NOMO-1 (cell line): ENCODE measurements around the gene MRPL11.
A peak's percentile ranks its signal among the peaks of the same experiment; 100 is the strongest.
"Not testable (repeated sequence)": the region's sequence is repeated elsewhere in the genome, so short reads cannot be mapped to it uniquely, and the experiment has no call there.

ENCODE experiments used
- DNase-seq, 2 experiments: peaks; one replicate each; lab custom pipeline; 2025; ENCODE audit not compliant: unreplicated experiment in 2 of 2; lab: John Stamatoyannopoulos, UW

MRPL11 gene

DNA sequence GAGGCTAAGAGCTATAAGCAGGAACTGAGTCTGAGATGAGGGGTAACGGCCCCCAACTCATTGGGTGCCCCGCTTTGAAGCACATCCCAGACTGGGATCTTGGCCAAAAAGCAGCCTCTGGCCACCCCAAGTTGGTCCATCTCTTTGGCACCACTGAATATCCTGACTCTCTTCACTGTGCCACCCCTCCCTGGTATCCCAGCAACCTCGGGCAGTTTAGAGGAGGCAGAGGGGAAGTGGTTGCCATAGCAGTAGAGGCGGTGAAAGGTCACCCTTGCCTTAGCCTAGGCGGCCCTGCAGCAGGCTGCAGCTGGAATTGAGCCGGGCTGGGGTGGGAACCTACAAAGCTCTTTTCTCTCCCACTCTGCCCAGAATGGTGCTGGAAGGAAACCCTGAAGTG, 29.1 kb upstream of the MRPL11 start:
- peak; percentile 75 to 82 for DNase-seq

DNA sequence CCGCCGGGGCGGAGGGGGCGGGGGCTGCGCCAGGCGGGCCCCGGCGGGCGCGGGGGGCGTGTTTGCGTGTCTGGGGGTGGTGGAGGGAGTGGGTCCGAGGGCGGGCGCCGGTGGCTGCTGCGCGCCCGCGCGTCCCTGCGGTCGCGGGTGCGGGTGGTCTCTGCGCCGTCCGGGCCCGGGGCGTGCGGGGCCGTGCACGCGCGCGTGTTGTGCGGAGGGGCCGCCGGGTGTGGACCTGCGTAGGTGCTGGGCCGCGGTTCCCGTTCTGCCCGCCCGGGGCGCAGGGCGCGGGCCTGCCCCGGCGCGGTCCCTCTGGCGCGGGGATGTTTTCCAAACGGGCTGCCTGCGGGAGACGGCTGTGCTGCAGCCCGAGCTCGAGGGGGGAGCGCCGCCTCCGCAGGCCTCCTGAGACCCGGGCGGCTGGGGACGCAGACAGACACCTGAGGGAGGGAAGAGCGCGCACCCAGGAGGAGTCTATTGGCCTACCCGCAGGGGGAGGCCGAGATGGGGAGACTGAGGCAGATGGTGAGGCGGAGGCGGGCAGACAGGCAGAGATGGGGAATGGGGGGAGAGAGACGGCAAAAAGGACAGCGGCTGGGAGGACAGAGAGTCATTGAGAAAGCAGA, 28.5 kb upstream of the MRPL11 start:
- peak; percentile 6 to 30 for DNase-seq

DNA sequence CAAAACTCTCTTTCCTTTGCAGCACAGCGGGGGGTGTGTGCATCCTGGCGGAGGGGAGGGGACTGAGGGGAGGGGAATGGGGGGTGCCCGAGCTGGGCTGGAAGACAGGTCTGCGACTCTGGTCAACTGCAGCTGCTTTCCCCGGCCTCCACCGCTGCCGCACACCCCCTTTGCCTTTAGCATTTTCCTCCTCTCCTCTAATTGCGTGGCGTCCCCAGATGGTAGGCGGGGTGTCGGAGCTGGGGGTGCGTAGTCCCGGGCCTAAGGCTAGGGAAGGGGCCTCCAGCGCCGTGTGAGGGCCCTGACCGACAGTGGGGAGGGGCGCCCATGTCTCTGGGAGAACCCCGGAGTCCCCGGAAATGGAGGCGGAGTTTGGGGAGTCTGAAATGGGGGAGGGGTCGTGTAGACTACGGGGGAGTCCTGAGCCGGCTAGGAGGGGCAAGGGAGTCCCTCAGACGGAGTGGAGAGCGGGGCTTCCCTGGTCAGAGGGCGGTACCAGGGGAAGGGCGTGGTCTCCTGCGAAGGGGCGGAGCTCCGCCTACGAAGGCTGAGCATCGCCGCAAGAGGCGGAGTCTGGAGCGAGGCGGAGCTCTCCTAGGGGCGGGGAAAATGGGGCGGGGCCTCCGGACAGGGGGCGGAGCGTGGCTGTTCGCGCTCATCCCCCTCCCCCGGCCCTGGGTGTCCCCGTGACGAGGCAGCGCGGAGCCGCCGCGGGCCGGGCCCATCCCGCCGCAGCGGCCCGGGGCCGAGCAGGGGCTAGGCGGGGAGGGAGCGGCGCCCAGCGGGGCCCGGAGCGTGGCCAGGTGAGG, 27.8 kb upstream of the MRPL11 start, which contains the start of gene PELI3:
Gene PELI3, plus strand, starts transcription at position 681 of the 809 bp plus-strand sequence. CDS start 1,224 bp downstream, outside the sequence.
- peak; percentile 78 to 86 for DNase-seq

DNA sequence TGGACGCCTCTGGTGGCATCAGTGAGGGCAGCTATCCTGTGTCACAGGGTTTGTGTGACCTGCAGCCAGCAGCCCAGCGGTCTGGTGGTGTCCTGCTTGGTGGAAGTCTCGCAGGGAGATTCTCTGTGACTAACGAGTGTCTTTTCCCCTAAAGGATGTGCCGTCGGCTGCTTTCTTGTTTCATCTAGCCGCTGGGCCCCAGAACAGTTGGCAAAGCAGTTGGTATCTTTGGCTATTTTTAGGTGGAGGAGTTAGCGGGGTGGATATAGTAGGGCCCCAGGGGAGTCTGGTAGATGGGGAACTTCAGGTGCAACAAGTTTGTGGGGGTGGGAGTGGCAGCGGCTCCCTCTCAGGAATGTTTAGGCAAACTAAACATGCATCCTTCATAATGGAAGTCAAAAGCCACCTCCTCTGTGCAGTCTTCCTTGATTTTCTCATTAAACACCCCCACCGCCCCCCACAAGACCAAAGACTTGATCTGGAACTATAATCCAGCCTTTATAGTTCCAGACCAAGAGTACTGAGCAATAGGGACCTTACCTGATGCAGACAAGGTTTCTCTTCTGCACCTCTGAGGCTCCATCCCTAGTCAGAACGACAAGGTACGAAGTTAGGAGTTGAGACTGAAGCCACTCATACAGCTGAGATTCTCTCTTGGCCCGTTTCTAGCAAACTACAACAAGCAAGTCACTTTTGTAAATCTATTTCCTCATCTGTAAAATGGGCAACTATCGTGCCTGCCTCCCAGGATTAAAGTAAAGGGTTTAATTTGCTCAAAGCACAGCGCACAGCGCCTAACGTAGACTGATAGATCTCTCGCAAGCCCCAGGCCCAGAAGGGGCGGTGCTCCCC, 27.0 kb upstream of the MRPL11 start:
- DNase-seq: peak; percentile 52 to 67

DNA sequence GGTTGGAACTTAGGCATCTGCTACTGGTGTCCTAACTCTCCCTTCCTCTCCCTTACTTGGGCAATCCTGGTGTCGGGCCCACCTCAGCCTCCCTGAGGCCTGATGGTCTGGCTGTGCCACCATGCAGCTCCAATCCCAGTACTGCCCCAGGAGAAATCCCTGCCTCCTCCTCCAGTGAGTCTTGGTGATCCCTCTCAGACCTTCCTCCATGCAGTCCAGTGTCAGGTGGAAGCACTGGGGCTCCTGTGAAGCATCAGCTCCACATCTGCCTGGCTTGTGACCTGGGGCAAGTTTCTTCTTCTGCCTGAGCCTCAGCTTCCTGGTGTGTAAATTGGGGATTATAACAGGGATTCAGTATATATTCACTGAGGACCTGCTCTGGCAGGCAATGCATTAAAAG, 26.3 kb upstream of the MRPL11 start:
- DNase-seq: no peak

DNA sequence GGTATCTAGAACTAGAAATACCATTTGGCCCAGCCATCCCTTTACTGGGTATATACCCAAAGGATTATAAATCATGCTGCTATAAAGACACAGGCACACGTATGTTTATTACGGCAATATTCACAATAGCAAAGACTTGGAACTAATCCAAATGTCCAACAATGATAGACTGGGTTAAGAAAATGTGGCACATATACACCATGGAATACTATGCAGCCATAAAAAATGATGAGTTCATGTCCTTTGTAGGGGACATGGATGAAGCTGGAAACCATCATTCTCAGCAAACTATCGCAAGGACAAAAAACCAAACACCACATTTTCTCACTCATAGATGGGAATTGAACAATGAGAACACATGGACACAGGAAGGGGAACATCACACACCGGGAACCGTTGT, 25.5 kb upstream of the MRPL11 start:
- not testable (repeated sequence) for DNase-seq

DNA sequence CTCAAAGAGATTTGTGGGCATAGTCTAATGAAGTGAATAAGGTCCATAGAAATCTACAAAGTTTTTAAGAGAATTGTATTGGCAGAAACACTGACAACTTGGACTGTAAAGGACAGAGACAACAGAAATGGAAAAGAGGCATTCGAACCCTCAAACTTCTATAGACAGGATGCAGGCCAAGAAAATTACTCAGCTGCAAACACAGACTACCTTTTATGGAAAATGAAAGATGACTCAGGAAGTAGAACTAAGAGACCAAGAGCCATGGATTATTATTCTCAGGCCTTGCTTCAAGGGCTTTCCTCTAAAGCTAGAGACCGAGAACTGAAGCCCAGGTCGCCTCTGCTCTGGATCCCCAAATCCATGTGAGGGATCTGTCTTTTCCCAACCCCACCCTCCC, 24.3 kb upstream of the MRPL11 start:
- no peak for DNase-seq

DNA sequence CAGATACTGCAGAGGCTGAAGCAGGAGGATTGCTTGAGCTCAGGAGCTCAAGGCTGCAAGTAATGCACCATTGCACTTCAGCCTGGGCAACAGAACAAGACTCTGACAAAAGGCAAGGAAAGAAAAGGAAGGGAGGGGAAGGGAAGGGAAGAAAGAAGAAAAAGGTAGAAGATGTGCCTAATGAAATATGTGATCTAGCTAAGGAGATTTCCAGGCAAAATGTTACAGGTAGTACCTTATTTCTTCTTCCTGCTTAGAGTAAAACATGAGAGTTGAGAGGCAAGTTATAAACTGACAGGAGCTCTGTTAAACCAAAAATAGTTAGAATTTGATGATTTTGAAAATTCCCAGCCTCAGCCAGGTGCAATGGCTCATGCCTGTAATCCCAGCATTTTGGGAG, 23.4 kb upstream of the MRPL11 start:
- DNase-seq: no peak

DNA sequence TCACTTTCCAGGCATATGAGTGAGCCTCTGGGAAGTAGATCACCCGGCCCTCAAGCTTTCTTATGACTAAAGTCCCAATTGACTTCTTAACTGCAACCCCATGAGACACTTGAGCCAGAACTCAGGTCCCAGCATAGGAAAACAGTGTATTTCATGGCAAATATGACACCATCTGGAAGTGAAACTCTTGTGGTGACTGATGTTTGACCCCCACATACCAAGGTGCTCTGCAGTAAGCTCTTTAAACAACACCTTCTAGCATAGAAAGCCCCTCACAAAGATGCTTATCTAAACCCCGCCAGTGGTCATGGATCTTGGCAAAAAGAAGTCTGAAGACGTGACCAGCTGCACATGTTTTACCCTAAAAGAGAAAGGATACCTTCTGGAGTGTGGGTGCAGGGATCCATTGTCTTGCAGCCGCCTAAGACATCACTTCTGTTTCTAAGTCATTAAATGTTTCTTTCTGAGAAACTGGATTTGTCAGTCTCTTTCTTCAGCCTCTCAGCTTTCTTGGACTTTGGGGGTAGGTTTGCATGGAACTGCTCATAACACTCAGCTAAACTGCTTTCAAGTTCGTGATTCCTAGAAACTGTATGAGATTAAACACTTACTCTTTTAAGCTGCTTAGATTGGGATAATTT, 20.6 kb upstream of the MRPL11 start:
- DNase-seq: peak; percentile 57 to 87

DNA sequence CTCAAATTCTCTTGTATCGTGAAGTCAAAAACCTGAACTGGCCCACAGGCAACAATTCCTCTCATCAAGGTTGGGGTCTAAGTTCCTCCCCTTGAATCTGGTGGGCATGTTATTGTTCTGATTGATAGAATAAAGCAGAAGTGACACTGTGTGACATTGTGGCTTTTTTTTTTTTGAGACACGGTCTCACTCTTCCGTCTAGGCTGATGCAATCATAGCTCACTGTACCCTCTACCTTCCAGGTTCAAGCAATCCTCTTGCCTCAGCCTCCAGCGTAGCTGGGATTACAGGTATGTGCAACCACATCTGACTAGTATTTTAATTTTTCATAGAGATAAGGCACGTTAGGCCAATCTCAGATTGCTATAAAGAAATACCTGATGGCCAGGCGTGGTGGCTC, 19.2 kb upstream of the MRPL11 start:
- peak in 1 of 2 experiments; percentile 88 for DNase-seq

DNA sequence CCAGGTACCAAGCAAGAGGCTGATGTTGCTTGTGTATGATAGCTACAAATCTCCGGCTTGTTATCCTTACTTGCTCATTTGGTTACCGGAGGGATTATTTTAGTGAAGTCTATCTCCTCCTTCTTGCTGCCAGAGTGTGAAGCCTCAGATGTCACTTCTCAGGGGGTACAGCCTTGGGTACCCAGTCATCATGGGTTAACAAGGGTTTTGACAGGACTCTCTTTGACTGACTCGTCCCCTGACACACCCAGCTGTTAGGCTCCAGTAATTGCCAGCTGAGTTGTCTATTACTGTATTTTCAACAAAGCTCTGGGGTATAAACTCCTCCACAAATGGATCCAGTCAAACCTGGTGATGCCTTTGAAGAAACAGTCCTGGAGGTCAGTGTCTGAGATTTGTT, 16.2 kb upstream of the MRPL11 start:
- no peak for DNase-seq

DNA sequence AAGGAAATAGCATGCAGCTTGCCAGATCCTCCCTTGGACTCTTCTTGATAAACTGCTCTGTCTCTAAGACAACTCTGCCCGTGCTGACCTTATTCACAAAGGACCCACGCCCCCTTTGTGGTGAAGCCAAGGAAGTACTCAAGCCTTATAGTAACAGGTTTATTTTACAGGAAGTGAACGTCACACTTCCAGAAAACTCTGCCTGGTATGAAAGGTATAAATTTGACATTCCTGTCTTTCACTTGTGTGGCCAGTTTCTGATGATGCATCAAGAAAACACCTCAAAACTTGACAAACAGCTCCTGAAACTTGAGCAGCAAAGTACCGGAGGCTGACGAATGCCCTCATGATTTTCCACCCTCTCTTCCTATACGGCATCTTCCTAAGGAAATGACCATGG, 15.6 kb upstream of the MRPL11 start:
- peak in 1 of 2 experiments; percentile 2 for DNase-seq

DNA sequence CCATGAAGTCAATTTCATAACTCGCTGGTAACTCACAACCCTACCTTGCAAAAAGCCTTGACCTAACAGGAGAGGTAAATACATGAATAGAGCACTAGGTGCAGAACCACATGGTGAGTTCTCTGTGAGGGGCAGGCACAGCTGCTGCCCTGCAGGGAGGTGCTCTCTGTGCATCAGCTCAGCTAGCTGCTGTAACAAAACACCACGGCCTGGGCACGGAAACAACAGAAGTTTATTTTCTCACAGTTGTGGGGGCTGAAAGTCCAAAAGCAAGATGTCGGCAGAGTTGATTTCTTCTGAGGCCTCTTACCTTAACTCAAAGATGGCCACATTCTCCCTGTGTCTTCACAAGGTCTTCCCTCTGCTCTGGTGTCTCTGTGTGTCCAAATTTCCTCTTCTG, 13.0 kb upstream of the MRPL11 start:
- DNase-seq: no peak

DNA sequence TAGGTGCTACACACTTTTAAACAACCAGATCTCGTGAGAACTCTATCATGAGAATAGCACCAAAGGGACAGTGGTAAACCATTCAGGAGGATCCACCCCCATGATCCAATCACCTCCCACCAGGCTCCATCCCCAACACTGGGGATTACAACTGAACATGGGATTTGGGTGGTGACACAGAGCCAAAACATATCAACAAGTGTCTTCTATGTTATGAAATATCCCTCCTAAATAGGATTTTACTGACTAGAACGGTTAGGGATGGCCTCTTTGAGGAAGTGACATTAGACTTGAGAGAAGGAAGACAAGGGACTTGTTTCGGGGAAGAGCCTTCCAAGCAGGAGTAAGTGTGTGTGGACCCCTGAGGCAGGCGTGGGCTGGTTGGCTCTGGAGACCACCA, 11.9 kb upstream of the MRPL11 start:
- peak; percentile 29 to 74 for DNase-seq

DNA sequence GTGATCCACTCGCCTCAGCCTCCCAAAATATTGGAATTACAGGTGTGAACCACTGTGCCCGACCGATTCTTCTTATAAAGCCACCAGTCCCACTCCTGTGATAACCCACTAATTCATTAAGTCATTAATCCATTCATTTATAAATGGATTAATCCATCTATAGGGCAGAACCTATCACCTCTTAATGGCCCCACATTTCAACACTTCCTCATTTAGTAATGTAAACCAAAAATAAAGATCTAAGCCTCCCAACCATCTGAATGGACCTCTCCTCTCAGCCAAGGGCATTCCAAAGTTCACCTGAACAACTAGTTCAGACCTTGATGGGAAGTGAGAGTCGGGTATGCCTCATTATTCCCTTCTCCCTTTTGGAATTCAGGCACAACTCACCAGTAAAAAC, 9.9 kb upstream of the MRPL11 start:
- DNase-seq: peak in 1 of 2 experiments; percentile 31

DNA sequence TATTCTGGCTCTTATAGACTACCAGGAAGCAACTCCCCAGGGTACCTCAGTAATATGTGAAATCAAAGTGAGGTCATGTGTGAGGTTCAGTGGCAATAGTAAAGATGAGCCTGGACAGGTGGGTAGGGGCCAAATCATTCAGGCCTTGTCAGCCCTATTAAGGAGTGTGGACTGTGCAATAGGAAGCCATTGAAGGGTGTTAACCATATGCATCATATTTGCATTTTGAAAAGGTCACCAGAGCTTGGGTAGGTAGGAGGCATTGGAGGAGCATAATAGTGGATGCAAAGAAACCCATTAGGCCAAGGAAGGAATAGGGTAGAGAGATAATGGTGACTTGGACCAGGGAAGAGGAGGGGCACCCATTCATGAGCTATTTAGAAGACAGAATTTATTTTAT, 8.4 kb upstream of the MRPL11 start:
- DNase-seq: no peak

DNA sequence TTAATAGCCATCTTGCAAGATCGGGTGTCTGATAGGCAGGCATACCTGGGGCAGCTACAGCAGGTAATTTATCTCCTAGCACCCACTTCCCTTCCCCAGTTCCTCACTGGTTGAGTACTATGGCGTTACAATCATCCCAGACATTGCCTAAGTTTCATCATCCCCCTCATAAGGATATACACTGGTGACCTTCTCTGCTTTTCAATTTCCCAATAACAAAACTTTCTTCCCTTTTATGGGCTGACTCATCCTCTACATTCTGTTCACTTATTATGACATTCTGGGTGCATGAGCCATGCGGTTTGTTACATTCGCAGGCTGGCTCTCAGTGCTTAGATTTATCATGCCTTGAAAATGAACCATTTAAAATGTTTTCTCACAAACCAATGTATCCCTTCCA, 5.0 kb upstream of the MRPL11 start:
- peak; percentile 85 to 99 for DNase-seq

DNA sequence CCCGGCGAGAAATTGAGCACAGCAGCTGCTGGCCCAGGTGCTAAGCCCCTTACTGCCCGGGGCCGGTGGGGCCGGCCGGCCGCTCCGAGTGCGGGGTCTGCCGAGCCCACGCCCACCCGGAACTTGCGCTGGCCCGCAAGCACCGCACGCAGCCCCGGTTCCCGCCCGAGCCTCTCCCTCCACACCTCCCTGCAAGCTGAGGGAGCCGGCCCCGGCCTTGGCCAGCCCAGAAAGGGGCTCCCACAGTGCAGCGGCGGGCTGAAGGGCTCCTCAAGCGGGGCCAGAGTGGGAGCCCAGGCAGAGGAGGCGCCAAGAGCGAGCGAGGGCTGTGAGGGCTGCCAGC, 2.3 kb upstream of the MRPL11 start:
- not testable (repeated sequence) for DNase-seq

DNA sequence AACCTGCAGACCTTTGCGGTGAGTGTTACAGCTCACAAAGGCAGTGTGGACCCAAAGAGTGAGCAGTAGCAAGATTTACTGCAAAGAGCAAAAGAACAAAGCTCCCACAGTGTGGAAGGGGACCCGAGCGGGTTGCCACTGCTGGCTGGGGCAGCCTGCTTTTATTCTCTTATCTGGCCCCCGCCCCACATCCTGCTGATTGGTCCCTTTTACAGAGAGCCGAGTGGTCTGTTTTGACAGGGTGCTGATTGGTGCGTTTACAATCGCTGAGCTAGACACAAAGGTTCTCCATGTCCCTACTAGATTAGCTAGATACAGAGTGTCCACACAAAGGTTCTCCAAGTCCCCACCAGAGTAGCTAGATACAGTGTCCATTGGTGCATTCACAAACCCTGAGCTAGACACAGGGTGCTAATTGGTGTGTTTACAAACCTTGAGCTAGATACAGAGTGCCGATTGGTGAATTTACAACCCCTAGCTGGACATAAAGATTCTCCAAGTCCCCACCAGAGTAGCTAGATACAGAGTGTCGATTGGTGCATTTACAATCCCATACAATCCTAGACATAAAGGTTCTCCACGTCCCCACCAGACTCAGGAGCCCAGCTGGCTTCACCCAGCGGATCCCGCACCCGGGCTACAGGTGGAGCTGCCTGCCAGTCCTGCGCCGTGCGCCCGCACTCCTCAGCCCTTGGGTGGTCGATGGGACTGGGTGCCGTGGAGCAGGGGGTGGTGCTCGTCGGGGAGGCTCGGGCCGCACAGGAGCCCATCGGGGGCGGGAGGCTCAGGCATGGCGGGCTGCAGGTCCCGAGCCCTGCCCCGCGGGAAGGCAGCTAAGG, 1.7 kb upstream of the MRPL11 start:
- DNase-seq: not testable (repeated sequence)

DNA sequence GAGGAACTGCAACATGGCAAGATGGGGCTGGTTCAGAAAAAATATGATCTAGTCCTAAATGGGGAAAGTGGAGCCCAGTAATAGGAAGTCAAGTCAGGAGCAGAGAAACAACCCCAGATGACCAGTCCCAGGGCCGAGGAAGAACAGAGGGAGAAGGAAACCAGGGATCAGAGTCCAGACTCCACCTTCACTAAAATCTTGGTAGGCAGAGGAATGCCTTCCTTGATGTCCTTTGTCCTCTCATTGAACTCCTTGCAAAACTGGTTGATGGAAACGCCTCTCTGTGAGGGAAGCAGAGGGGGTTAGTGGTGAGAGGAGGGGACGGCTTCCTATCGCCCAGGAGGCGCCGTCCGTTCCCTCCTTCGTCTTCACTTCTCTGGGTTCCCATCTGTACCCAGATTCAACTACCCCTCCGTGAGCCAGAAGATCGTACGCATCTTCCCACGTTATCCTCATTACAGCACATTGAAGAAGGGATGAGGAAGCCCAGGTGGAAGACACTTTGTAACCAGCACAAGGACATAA, 607 bp downstream of the MRPL11 start:
- peak in 1 of 2 experiments; percentile 17 for DNase-seq
